ENCODE data around the gene CA12.
A peak's percentile ranks its signal among the peaks of the same experiment; 100 is the strongest.

GRCh38 chr15:63396152-63396928, 14.7 kb upstream of the CA12 start:
- TF ChIP-seq GATA2 (IDR thresholded peaks at IDR 0.05; ENCODE audit: low read depth, low read length) = peak; percentile 13; the same call in 1 of the 2 replicates
- TF ChIP-seq GATA3 (IDR thresholded peaks at IDR 0.05; ENCODE audit: low read depth, low read length) = no peak

Data from SH-SY5Y (cell line).